Activated T-cell treated with anti-CD3 and anti-CD28 coated beads, Interleukin-2, amount 50 U/mL, for 48 hours (primary cell): Measurements from ENCODE around the gene THAP8.
"Not testable (repeated sequence)": the region's sequence is repeated elsewhere in the genome, so short reads cannot be mapped to it uniquely, and the experiment has no call there.

ENCODE experiments used
- DNase-seq, 2 experiments: peaks; one replicate each; pipeline ENCODE4 v3.0.0-alpha.2; 2020

The THAP8 gene

DNA sequence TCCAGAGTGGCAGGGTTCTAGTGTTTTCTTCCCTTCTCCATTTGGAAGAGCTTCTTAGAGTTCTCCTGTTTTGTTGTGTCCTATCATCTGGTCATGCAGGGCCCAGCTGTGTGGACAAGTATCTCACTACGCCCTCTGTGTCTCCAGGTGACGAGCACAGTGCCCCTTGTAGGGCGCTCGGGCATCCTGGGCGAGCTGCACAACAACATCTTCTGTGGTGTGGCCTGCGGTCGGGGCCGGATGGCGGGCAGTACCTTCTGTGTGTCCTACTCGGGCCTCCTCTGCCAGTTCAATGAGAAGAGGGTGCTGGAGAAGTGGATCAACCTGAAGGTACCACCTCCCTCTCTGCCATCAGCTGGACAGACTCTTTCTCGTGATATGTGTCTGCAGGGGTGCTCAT lies 13.6 kb upstream of the THAP8 start:
- DNase-seq: no peak

GRCh38 chr19:36064826-36065225 lies 10.7 kb upstream of the THAP8 start:
- DNase-seq: no peak

GRCh38 chr19:36061367-36061766 lies 7.3 kb upstream of the THAP8 start:
- no peak for DNase-seq

DNA sequence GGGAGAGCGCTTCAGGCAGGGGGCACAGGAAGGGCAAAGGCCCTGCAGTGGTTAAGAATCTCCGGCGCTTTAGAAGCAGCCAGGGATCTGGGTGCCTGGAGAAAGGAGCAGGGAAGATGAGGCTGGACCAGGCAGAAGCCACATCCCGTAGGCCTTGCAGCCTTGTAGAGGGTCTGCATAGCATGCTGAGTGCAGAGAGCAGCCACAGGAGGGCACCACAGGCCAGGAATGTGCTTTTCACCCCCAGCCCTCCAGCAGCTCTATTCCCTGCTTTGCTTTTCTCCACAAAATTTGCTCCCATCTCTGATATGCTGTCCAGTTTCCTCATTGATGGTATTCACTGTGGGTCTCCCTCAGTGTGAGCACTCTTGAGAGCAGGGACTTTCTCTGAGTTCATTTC lies 6.3 kb upstream of the THAP8 start:
- peak in 1 of 2 experiments; percentile 41 for DNase-seq

DNA sequence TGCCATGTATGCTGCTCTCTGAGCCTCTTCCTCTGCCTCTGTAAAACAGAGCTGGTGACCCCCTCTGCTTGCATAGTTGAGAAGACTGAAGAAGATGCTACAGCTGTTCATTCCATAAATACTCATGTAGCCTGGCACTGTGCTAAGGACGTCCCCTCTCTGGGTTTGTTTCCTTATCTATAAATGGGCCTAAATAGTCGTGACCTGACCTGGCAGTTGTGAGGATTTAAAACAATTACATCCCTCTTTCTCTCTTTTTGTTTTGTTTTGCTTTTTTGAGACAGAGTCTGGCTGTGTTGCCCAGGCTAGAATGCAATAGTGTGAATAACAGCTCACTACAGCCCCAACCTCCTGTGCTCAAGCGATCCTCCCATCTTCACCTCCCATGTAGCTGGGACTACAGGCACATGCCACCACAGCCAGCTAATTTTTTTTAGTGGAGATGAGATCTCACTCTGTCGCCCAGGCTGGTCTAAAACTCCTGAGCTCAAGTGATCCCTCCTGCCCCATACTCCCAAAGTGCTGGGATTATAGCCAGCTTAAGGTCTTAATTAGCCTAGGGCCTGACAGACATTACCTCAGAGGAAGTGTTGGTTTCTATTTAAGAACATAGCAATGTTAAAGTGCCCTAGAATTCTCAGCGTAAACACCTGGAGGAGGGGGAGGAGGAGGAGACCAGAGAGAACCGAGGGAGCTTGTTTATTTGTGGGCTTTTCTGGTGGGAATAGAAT lies 5.3 kb upstream of the THAP8 start:
- no peak for DNase-seq

DNA sequence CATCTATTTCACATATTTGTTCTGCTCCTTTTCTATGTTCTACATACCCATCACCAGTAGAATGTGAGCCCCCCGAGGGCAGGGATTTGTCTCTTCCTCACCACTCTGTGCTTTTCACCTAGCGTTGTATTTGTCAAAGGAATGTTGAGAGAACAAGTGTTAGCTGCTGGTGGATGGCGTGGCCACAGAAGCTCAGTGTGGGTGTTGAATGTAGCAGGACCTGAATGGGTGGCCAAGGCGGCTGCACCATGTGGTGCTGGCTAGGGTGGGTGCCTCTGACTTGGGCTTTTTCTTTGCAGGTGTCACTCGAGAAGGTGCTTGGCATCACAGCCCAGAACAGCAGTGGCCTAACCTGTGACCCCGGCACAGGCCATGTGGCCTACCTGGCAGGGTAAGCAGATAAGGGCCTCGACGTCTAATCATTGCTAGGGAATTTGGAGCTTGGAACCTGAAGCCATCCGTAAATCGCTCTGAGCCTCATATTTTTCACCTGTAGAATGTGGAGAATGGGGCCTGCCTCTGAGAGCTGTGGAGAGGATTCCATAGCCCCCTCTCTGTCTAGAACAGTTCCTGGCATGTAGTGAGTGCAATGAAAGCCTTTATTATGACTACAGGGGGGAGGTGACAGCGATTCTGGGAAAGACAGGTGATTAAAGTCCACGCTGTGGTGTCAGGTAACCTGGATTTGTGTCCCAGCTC lies 4.5 kb upstream of the THAP8 start:
- no peak for DNase-seq

DNA sequence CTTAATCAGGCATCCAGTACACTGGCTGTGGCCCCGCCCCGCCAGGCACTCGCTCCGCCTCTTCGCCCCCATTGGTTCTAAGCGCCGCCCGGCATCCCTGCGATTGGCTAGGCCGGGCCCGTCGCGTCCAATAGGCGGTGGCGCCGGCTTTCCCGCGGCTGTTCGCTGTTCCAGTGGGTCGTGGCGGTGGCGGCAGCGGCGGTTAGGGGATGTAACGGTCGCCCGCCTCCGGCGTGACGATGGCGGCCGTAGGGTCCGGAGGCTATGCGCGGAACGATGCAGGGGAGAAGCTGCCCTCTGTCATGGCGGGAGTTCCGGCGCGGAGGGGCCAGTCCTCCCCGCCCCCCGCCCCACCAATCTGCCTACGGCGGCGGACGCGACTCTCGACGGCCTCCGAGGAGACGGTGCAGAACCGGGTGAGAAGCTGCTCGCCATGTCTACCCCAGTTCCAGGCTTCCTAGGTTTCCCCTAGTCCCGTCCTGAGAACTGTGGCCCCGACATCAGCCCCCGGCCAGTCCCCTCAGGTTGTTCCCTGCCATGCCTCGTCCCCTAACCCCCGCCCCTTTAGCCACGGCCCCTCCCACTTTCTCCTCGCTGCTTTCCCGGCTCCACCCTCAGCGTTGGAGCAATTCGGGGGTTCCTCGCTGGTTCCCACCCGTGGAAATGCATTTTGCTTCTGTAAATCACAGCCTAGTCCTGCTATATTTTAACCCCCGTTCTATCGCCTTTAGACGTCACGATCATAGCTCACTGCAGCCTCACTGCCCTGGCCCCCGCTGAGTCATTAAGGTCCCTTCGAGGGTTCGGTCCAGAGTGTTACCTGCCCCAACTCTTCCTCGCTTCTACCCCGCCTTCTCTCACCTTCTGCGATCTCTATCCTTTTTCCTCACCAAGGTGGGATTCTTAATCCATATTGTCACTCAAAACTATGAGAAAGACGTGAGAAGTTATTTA lies 925 bp upstream of the THAP8 start, which contains the start of gene WDR62:
Gene WDR62, plus strand, starts transcription at position 165 of the 954 bp plus-strand sequence. Its CDS starts 75 bp downstream, at position 240.
- peak; percentile 98 for DNase-seq

DNA sequence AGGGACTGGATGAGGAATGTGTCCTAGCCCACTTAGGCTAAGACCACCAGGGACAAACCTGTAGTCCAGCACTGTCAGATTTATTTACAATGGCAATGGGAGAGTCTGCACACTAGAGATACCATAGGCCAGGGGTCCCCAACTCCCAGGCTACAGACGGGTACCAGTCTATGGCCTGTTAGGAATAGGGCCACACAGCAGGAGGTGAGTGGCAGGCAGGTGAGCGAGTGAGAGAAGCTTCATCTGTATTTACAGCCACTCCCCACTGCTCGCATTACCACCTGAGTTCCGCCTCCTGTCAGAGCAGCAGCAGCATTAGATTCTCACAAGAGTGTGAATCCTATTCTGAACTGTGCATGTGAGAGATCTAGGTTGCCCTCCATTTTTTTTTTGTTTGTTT lies 2.4 kb downstream of the THAP8 start:
- no peak for DNase-seq

GRCh38 chr19:36051236-36051635 lies 2.8 kb downstream of the THAP8 start:
- DNase-seq: no peak

DNA sequence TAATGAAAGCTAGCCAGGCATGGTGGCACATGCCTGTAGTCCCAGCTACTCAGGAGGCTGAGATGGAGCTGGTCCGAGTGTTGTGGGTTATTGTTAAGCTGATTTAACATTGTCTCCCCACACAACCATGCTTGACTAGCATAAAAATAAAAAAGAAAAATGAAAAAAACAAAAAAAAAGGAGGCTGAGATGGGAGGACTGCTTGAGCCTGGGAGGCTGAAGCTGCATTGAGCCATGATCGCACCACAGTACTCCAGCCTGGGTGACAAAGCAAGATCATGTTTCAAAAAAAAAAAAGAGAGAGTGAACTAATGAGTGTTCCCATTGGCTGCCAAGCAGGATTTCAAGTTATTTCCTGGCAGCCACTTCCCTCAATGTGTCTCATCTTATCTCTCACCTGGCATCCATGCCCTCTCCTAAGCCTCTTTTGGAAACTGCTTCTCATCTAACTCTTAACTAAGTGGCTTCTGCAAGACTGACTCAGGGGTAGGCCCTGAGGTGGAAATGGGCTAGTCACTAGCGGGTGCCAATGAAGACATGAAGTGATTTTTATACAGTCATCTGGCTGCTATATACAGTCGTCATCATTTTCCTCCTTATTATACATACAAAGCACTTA lies 4.9 kb downstream of the THAP8 start:
- DNase-seq: no peak

DNA sequence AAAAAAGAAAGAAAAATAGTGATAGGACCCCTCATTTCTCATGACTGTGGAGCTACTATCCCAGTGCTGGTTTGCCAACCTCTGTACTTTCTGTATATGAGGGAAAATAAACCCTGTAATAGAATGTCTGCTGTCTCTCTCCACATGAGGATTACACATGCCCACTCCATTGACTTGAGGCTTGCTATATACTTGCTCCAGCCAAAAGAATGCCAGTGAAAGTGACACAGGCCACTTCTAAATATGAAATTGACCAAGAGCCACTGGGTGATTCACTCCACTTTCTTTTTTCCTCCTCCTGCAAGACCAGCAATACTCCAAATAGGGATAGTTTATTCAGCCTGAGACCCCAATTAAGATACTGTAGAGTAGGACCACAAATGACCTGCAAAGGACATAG lies 6.2 kb downstream of the THAP8 start:
- DNase-seq: no peak

- DNase-seq: no peak
These were observed 7.5 kb downstream of the THAP8 start for GRCh38 chr19:36046443-36047050.

DNA sequence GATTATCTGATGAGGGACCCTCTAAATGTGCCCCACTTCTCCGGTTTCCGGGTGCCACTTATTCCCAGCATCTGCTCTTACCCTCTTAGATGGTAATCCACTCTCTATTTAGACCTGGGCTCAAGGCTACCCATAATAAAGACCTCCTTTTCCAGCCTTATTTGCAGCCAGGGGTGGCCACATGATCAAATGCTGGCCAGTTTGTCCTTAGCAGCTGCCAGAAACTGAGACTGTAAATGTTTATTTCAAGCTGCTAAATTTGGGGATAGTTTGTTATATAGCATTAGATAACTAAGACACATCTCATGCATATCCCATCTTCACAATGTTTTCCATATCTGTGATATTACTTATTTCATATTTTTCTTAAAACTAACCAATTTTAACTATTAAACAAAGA lies 10.1 kb downstream of the THAP8 start:
- no peak for DNase-seq

DNA sequence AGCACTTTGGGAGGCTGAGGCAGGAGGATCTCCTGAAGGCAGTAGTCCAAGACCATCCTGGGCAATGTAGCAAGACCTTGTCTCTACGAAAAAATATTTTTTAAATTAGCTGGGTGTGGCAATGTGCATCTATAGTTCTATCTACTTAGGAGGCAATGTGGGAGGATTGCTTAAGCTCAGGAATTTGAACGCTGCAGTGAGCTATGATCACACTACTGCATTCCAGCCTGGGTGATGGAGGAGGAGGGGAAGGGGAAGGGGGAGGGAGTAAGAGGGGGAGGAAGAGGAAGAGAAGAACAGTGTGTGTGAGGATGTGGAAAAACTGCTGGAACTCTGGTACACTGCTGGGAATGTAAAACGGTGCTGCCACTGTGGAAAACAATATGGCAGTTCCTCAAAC lies 12.3 kb downstream of the THAP8 start:
- DNase-seq: no peak

DNA sequence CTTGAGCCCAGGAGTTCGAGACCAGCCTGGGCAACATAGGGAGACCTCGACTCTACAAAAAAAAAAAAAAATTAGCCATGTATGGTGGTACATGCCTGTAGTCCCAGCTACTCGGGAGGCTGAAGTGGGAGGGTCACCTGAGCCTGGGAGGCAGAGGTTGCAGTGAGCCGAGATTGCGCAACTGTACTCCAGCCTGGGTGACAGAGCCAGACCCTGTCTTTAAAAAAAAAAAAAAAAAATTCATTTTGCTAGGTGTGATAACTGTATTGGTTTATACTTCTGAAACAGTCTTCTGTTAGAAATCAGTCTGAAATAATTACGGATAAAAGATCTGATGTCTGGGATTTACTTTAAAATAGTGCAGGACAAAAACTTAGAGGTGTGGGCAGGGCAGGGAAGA lies 13.0 kb downstream of the THAP8 start:
- DNase-seq: not testable (repeated sequence)

GRCh38 chr19:36040495-36040894 lies 13.6 kb downstream of the THAP8 start:
- no peak for DNase-seq

DNA sequence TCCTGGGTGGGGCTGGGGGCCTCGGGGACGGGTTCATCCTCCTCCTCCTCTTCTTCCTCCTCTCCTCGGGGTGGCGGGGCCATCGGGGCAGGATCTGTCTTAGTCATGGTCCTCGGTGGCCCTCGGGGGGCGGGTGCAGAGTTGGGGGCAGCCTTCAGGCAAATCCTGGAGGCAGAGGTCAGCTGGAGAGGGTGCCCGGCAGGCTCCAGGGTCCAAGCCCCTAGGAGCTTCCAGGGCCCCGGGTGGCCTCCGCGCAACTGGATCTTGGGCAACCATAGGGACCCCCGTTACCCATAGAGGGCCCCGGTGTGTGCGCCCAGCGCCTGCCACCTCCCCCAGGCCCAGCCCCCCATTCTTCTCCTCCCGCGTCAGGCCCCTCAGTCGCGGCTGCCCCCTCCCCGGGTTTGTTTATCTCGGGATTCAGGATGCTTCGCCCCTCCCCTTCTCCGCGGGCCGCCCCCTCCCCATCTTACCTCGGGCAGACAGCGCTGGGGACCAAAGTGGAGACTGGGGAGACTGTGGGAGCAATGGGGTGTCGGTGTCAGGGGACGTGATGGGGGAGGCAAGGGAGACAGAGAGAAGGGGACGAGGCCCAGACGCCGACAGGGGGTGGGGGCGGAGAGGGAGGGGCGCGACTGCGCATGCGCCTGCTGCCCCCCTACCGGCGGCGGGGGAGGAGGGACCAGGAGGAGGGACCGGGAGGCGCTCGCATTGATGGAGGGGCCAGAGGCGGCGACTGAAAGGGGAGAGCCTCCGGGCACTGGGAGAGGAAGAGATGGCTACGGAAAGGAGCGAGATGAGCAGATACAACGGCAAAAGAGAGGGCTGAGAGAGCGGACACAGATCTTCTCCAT lies 21.6 kb downstream of the THAP8 start, which contains the start of gene CLIP3:
Gene CLIP3, minus strand, starts transcription at position 623 of the 854 bp plus-strand sequence. Its CDS starts 516 bp downstream, at position 107.
- peak; percentile 52 to 65 for DNase-seq

DNA sequence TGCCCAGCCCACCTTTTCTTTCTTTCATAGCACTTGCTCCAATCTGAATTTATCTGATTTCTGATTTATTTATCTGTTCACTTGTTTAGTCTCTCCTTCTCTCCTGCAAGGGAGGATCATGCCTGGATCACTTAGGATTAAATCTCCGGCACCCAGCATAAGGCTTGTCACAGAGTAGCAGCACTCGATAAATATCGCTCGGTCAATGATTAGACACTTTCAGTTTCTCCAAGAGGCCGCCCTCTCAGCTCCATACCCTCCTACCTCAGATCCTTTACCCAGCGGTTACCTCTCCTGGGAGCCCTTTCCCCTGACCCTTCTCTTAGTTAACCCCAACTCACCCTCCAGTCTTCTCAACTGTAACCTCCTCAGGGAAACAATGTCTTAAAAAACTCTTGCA lies 22.8 kb downstream of the THAP8 start:
- no peak for DNase-seq

- DNase-seq: no peak
These were observed 23.6 kb downstream of the THAP8 start for GRCh38 chr19:36030264-36031148.
